Fibroblast of lung (primary cell): ENCODE measurements around the gene CDH4.

Experiments
- CTCF ChIP-seq, 2 donors: IDR thresholded peaks in 1 of 2; conservative IDR thresholded peaks in 1 of 2; 1 replicate in 1 of 2; 2 replicates in 1 of 2; pipeline ENCODE4 v1.5.1; 2011 to 2012; ENCODE audit warnings: low read length in 2 of 2, control low read depth in 1 of 2, inconsistent platforms in 1 of 2, low read depth in 1 of 2, mild to moderate bottlenecking in 1 of 2
- EZH2 ChIP-seq: IDR thresholded peaks from 2 replicates; pipeline ENCODE4 v1.5.1; 2012; ENCODE audit warnings: low read length, control low read depth, mild to moderate bottlenecking; ENCODE audit errors: missing control alignments

DNA sequence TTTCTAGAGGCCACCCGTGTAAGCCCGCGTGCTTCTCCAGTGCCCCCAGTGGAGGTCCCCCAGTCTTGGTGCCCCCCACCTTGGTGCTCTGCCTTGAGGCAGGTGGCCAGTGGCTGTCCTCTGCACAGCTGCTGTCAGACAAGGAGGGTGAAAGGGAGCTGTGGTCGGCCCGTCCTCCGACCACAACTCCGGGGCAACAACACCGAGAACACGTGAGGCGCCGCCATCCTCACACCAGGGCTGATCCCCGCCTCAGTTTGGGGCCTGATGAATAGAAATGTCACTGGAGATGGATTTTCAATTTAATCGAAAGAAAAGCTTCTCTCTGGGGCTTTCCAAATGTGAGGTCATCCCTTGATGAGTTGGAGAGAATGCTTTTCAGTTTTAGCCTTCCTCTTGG is 304.6 kb downstream of the CDH4 start:
- no peak for TF ChIP-seq CTCF (conservative IDR thresholded peaks at IDR 0.05 in 1 of 2, IDR thresholded peaks at IDR 0.05 in 1 of 2; ENCODE audit: low read depth in 1 of 2, low read length in 2 of 2)
- TF ChIP-seq EZH2, result no peak
